ENCODE data around the gene TP53I11. TPM values are rescaled to one million over a fixed set of nuclear protein-coding genes. Genes with fewer than 3 reads are reported as not detected.

TP53I11 gene
- total and polyA plus RNA-seq, 2 experiments from 2014 or later, result 23.5 to 43.9 TPM

- TF ChIP-seq REST (IDR thresholded peaks at IDR 0.05; ENCODE audit: unreplicated experiment) (no peak), ETS1 (IDR thresholded peaks at IDR 0.05) (no peak), STAT1 (IDR thresholded peaks at IDR 0.05; ENCODE audit: unreplicated experiment) (no peak)
Measured at GRCh38 chr11:44978274-44978960, 27.7 kb upstream of the TP53I11 start (continued).

DNA sequence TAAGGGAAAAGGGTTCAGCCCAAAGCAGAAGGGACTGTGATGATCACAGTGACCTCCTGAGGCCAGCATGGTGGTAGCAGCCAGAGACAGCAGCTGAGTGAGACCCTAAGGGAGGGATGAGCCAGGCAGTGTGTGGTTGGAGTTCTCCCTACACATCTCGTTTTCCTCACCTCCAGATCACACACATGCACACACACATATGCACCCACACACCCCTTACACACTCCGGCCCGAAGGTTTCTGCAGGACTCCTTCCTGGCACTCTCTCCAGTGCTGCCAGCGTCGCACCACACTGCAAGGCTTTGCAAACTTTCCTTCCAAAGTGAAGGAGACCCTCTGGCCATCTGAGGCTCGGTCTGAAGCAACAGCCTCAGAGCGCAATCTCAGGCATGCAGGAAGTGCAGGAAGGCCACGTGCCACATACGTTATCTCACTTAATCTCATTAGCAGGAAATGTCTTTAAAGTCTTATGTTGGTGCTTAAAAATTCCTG, 26.9 kb upstream of the TP53I11 start:
- Histone ChIP-seq H3K9me2 (ENCODE audit: insufficient read depth) (no peaks in the 10 kb centered on the region), H3F3A (replicated peaks; ENCODE audit: low read depth) (0 out of 2 replicates have a peak, but pooled peaks cover 6% of the 10 kb centered on the region), H3K4me3 (no peak overlapping the region), H3K27ac (ENCODE audit: low read depth) (no peak overlapping the region; the same call in 1 of the 2 replicates), H2AFZ (peak overlapping the region; percentile 86), H3K36me3 (ENCODE audit: insufficient read depth) (no peaks in the 10 kb centered on the region), H3K4me2 (0 out of 2 replicates have a peak overlapping the region, but pooled peaks have one; percentile 15), H3K4me1 (ENCODE audit: insufficient read depth) (peaks cover 16% of the 10 kb centered on the region; the same call in 1 of the 2 replicates), H3K79me2 (replicated peaks; ENCODE audit: insufficient read depth) (no peaks in the 10 kb centered on the region), H3K27me3 (ENCODE audit: insufficient read depth) (no peaks in the 10 kb centered on the region), H4K20me1 (replicated peaks; ENCODE audit: insufficient read depth) (no peaks in the 10 kb centered on the region)
- Mint-ChIP-seq H3K4me1 (peaks cover 30% of the 10 kb centered on the region), H3K9me3 (no peaks in the 10 kb centered on the region), H3K4me3 (no peak overlapping the region), H3K27ac (peak overlapping the region; percentile 25; the same call in 1 of the 2 replicates), H3K36me3 (ENCODE audit: low read depth) (no peaks in the 10 kb centered on the region), H3K27me3 (ENCODE audit: insufficient read depth, low read depth, poor library complexity) (peaks cover 9% of the 10 kb centered on the region)
- ATAC-seq, result peak; percentile 79
- no peak for TF ChIP-seq NANOG (IDR thresholded peaks at IDR 0.05; ENCODE audit: borderline replicate concordance)
- TF ChIP-seq CTCF (conservative IDR thresholded peaks at IDR 0.05; ENCODE audit: low read depth in 2 of 2), result peak; percentile 52 to 75
- DNase-seq (ENCODE audit: low spot score), result peak; percentile 53

Measured in GM23338 (cell line).